GM18868 (cell line): ENCODE measurements around the gene FUT1.
"Not testable (repeated sequence)": the region's sequence is repeated elsewhere in the genome, so short reads cannot be mapped to it uniquely, and the experiment has no call there.

Experiments
- ATAC-seq: cut with Tn5 transposase; IDR thresholded peaks from one replicate; pipeline ENCODE4 v1.9.1; 2021; ENCODE audit warnings: mild to moderate bottlenecking, moderate library complexity; ENCODE audit not compliant: unreplicated experiment

The FUT1 gene

DNA sequence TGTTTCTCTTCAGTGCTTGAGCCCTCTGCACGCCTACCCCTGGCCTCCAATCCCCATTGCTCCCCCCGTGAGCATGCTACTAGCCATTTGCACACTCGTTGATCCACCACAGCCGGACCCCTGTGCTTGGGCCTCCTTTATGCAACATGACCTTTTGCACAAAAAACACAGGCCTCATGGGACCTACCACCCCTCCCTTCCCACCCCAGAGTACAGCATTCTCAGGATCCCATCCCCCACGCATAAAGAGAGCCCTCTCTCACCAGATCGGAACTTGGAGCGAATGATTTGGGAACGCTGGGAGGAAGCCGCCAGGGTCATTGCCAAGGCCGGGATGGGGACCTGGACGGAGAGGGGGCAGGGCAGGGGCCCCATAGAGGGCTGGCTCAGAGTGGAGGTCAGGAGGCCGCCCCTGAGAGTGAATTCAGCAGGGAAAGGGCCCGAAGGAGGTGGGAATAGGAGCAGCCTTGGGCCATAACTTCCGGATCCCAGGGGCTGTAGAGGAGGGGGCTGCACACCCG is 33.7 kb downstream of the FUT1 start:
- ATAC-seq, result no peak

DNA sequence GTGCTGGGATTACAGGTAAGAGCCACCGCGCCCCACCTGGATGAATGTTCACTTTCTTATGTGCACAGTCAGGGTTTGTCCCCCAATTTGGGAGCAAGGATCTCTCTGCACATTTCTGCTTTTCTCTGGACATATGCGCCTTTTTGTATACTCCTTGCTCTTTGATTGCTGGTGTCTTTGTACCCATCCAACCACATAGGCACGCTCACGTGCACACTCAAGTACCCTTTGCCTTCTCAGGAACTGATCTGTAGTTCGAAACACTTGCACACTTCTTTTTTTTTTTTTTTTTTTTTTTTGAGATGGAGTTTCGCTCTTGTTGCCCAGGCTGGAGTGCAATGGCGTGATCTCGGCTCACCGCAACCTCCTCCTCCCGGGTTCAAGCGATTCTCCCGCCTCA is 34.3 kb downstream of the FUT1 start:
- not testable (repeated sequence) for ATAC-seq

DNA sequence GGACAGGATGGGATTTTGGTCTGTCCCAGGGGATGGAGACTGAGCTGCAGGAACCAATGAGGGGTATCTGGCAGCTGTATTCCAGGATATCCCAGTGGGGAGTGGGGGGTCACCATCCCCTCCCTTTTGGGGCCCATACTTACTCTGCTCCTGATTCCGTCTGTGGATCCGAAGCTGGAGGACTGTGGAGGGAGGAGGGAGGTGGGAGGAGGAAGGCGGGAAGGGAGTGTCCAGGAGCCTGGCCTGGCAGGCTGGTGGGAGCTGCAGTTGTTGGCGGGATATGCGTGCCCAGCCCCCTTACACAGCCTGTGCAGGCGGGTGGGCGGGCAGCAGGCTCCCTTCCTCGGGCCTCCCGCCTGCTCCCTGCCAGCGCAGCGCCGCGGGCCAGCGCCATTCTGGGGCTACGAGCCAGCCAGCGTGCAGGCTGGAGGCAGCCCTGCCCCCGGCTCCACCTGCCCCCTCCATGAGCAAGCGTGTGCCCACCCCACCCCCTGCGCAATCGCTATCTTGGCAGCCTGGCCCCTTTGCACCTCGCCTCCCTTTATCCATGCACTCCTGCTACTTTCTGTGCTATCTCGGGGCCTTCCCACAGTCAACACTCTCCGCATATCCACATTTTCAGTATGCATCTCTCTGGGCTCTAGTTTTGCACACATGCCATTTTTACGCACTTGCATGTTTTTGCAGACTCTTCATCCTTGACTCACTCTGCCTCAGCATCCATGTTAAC is 35.7 kb downstream of the FUT1 start:
- no peak for ATAC-seq

DNA sequence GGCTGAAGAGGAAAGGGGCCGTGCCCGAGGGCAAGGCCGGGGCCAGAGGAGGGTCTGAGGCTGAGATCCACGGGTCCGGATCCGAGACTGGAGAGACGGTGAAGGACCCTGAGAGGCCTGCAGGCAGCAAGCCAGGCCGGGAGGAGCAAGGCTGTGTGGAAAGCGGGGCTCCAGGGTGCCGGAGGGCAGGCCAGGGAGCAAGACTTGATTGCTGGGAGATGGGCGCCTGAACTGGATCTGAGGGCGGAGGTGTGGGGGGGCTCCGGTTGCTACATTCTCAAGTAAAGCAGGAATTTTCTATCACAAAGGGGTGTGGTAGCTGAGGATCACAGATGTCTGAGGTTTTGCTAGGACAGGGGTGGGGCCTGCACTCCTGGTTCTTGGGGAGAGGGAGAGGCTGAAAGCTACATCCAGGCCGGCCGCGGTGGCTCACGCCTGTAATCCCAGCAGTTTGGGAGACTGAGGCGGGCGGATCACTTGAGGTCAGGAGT is 36.7 kb downstream of the FUT1 start:
- no peak for ATAC-seq

DNA sequence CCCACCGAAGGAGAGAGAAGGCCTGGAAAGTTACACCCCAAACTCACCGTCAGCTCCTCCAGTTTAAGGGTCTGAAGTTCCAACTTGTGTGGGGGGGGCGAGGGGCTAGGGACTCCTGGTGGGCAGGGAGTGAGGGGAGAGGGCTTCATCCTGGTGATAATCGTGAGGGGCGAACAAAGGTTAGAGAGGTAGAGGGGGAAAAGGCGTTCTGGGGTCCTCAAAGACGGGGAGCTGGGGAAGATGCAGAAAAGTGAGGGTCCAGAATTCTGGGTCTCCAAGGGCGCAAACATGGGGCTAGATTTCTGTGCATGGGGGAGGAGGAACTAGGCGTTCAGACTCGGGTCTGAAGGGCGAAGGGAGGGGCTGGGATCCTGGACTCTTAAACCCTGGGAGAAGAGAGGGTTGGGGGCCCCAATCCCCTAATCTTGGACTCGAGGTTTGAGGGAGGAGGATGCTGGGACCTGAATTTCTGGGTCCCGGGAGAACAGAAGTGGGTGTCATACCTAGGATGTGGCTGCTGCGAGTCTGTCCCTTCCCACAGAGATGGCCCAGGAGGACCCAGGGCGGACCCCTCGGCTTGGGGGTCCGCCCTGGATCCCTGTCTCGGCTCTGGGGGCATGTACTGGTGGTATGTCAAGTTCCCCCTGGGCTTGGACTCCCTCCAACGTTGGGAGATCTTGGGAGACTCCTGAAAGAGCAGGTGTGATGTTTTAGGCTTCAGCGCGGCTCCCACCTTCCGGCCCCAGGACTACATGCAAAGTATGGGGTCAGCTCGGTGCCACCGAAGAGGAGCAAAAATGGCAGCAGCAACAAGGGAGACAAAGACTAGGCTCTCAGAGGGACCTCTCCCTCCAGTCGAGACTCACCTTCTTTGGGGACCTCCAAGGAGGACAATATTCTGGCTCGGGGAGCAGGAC is 37.4 kb downstream of the FUT1 start:
- ATAC-seq, result no peak

DNA sequence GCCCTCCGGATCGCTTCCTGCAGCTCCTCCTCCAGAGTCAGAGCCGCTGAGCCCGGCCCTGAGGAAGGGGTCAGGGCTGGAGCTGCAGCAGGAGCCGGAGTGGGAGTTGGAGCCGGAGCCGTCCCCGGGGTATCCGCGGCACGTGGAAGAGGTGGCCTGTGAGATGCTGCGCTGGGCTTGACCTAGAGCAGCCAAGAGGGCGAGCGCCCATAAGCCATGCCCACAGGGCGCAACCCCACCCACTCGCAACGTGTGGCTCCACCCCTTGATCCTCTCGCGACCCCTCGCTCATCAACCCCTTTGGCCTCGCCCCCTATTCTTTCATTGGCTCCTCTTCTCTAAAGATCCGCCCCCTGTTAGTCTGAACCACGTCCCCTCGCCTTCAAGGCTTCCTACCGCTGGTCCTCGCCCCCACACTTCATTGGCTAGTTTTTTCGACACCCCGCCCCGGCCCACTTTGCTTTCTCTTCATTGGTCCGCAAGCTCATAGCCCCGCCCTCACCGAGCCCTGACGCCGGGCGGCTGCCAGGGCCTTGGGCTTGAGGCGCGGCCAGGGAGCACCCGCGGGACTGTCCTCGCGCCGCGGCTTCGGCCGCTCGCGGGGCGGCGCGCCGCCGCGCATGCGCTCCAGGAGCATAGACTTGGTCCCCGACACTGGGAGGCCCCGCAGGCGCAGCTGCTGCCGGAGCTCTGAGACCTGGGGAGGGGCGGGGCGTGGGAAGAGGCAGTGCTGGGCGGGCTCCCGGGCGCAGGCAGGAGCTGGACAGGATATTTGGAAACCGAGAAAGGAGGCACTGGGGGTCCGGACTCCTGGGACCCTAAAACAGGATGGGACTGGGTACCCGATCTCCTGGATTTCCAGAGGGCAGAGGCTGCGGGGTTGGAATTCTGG is 38.3 kb downstream of the FUT1 start:
- peak; percentile 84 for ATAC-seq

DNA sequence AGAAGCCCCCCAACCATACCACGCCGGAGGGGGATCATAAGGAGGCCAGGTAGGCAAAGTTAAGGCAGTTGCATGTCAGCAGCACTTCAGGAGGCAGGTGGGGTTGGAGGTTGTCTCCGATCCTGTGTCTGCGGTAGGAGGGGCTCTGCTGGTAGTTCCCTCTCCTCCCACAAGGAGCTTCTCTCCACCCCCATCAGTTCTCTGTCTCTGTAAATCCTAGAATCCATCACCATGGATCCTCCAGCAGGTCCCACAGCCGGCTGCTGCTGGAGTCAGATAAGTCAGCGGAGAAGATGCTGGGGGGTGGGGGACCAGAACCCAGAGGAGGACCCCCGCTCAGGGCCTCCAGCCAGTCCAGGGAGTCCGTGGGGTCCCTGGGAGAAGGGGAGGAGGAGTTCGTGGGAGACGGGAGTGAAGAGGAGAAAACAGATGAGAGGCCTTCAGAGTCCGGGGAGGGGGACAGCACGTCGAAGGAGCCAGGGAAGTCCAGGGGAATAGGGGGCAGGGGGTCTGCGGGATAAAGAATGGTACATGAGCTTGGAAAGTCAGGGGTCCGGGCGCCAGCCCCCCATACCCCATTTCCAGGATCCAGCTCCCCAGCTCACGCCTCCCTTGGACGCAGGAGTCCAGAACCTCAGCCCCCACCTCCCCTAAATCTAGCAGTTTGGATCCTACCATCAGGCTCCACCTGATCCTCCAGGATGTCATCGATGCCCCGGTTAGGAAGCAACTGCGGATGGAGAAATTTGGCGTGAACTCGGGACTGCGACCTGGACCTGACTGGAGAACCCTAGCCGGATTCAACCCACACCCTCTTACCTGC is 39.2 kb downstream of the FUT1 start:
- no peak for ATAC-seq

DNA sequence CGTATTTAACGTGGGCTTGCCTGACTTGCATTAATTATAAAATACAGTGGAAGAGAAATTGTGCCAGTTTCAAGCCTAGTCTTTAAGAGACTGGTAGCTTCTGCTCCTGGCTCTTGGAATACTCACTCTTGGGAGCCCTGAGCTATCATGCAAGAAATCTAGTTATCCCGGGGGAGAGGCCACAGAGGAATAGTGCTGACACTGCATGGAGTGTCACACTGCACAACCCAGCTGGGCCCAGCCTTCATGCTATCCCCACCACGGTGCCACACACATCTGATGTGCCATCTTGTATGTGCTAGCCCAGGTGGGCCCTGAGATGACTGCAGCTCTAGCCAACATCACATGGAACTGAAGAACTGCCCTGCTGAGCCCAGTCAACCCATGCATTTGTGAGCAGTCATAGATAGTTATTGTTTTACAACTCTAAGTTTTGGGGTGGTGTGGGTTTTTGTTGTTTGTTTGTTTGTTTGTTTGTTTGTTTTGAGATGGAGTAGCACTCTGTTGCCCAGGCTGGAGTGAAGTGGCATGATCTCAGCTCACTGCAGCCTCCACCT is 41.3 kb downstream of the FUT1 start:
- ATAC-seq, result no peak

DNA sequence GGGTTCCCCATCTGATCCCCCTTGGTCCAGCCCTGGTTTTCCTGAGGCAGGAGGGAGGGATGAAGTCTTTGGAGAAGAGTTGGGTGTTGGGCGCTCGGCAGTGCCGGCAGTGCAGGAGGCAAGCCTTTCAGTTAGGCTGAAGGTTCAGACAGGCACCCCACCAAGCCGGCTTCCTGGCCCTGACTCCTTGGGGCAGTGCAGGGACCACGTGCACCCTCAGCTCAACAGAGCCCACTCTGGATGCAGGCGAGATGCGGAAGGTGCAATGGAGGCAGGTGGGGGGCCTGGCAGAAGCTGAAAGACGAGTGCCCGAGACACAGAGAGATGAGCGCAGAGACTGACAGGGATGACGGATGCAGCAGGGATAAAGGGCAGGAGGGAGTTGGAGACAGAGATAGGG is 44.0 kb downstream of the FUT1 start:
- no peak for ATAC-seq

DNA sequence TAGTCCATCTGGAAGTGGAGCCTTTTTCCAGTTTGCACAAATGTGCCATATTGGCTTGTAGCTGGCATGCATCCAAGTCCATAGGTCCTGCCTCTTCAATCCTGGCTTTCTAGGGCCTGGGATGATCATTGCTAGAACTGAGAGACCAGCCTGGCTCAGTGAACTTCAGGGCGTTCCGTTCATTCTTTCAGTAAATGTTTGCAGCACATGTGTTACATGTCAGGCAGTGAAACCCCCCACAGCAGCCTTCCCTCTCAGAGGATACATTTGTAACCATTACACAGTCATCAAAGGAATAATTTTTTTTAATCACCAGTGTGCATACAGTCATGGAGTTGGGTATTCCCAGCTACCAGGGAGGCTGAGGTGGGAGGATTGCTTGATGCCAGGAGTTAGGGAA is 47.0 kb downstream of the FUT1 start:
- no peak for ATAC-seq

DNA sequence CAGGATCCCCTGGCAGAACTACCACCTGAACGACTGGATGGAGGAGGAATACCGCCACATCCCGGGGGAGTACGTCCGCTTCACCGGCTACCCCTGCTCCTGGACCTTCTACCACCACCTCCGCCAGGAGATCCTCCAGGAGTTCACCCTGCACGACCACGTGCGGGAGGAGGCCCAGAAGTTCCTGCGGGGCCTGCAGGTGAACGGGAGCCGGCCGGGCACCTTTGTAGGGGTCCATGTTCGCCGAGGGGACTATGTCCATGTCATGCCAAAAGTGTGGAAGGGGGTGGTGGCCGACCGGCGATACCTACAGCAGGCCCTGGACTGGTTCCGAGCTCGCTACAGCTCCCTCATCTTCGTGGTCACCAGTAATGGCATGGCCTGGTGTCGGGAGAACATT is 49.1 kb downstream of the FUT1 start:
- ATAC-seq, result no peak

DNA sequence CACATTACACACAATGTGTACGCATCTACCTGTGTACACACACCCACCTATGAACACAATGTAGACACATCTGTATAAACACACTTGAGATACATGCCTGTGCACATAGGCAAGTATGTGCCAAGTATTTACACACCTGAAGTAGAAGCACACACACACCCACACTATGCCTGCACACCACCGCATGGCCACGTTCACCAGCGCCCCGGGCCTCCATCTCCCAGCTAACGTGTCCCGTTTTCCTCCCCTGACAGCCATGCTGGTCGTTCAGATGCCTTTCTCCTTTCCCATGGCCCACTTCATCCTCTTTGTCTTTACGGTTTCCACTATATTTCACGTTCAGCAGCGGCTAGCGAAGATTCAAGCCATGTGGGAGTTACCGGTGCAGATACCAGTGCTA is 49.7 kb downstream of the FUT1 start:
- no peak for ATAC-seq

DNA sequence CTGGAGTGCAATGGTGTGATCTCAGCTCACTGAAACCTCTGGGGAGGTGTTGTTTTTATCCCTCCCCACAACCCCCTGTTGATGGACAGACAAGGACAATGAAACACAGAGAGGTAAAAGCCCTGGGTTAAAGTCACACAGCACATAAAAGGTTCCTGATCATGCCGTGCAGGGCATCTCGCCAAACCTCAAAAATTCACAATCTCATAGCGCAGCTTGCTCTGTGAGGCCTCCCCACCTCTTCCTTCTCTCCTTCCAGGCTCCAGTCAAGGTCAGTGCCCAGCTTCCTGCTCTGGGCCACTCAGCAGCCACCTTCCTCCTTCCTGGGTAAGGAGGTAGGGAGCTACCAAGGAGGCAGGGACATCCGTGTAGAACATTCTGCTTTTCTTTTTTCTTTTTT is 54.4 kb downstream of the FUT1 start:
- no peak for ATAC-seq
